Vagina (tissue), 2 donors: ENCODE measurements around the gene CALN1. TPM values are rescaled to one million over a fixed set of nuclear protein-coding genes. Genes with fewer than 3 reads are reported as not detected.
A peak's percentile ranks its signal among the peaks of the same experiment; 100 is the strongest.

ENCODE experiments used
- DNase-seq, 2 donors: peaks; one replicate each; pipeline ENCODE4 v3.0.0-alpha.2; 2017; ENCODE audit errors: extremely low spot score in 2 of 2
- H3K27ac ChIP-seq: fragments of 200-600 bp; sonication (generic); one replicate; pipeline ENCODE4 v1.5.1; 2019
- H3K27me3 ChIP-seq: fragments of 200-600 bp; sonication (generic); one replicate; pipeline ENCODE4 v1.5.1; 2019
- H3K36me3 ChIP-seq, 2 donors: fragments of 200-600 bp; sonication (generic); one replicate each; pipeline ENCODE4 v1.5.1; 2017 to 2019
- H3K4me1 ChIP-seq: fragments of 200-600 bp; sonication (generic); one replicate; pipeline ENCODE4 v1.5.1; 2019
- H3K4me3 ChIP-seq, 2 donors: fragments of 200-600 bp; sonication (generic); 1 replicate in 1 of 2; 2 replicates in 1 of 2; pipeline ENCODE4 v1.5.1; 2016 to 2019
- H3K9me3 ChIP-seq: fragments of 200-600 bp; sonication (generic); one replicate; pipeline ENCODE4 v1.5.1; 2019
- POLR2A ChIP-seq, 2 donors: fragments of 450-650 bp; IDR thresholded peaks; one replicate each; pipeline ENCODE4 v1.6.1; 2017; ENCODE audit warnings: antibody characterized with exemption in 2 of 2, mild to moderate bottlenecking in 2 of 2, moderate library complexity in 2 of 2
- POLR2AphosphoS5 ChIP-seq, 2 donors: sonication (generic); formaldehyde crosslinking; IDR thresholded peaks; one replicate each; pipeline ENCODE4 v1.9.0; 2017; ENCODE audit warnings: antibody characterized with exemption in 2 of 2, mild to moderate bottlenecking in 2 of 2, low read depth in 1 of 2; ENCODE audit not compliant: insufficient read depth in 1 of 2
- intact Hi-C: fragments of 100-400 bp; cut with DNase I; formaldehyde crosslinking; loops from one replicate; pipeline ENCODE4 v1.15.1; 2023
- total RNA-seq: library from RNA; depleted of rRNA; stranded (reverse); fragments of >200 nt; gene quantifications from one replicate; pipeline ENCODE4 v1.2.3, GENCODE V29; 2016
- TF ChIP-seq, protein P1 (sequence below), 3 experiments: fragments of 450-650 bp in 2 of 3; fragments of 200-600 bp in 1 of 3; sonication (generic) in 1 of 3; IDR thresholded peaks; one replicate each; pipeline ENCODE4 v1.5.1; 2017 to 2019; ENCODE audit warnings: antibody characterized with exemption in 3 of 3, mild to moderate bottlenecking in 2 of 3, moderate library complexity in 2 of 3

The CALN1 gene
- total RNA-seq, 1 donor from 2014 or later, result 6.9 TPM

DNA sequence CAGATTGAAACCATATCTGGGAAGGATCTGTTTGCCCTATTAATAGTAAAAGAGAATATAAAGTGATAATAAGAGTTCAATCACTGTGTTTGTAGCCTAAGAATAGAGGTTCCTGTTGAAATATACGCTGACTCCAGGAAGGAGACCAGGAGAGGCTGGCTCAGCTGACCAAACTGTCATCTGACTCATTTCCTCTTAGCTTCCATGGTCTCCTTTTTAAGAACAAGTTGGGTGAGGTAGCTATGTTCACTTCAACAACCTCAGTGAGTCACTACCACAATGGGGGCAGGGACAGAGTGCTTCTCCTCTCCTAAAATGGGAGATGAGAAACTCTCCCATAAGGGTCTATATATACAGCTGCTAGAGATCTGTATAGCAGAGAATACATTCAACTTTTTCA lies 543.3 kb downstream of the CALN1 start:
- no peaks in the 10 kb centered on the region for H3K4me1 ChIP-seq
- H3K4me3 ChIP-seq, result no peak overlapping the region
- H3K9me3 ChIP-seq, result no peaks in the 10 kb centered on the region
- no peaks in the 10 kb centered on the region for H3K27me3 ChIP-seq
- intact Hi-C loops, result no loop called here
- no peaks in the 10 kb centered on the region for H3K36me3 ChIP-seq
- TF ChIP-seq POLR2AphosphoS5 (IDR thresholded peaks at IDR 0.05; ENCODE audit: insufficient read depth in 1 of 2, low read depth in 1 of 2) (peak in 1 of 2 donors; percentile 22), POLR2A (IDR thresholded peaks at IDR 0.05) (no peak)
- TF ChIP-seq, protein P1, sequence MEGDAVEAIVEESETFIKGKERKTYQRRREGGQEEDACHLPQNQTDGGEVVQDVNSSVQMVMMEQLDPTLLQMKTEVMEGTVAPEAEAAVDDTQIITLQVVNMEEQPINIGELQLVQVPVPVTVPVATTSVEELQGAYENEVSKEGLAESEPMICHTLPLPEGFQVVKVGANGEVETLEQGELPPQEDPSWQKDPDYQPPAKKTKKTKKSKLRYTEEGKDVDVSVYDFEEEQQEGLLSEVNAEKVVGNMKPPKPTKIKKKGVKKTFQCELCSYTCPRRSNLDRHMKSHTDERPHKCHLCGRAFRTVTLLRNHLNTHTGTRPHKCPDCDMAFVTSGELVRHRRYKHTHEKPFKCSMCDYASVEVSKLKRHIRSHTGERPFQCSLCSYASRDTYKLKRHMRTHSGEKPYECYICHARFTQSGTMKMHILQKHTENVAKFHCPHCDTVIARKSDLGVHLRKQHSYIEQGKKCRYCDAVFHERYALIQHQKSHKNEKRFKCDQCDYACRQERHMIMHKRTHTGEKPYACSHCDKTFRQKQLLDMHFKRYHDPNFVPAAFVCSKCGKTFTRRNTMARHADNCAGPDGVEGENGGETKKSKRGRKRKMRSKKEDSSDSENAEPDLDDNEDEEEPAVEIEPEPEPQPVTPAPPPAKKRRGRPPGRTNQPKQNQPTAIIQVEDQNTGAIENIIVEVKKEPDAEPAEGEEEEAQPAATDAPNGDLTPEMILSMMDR (IDR thresholded peaks at IDR 0.05), result no peak
- H3K27ac ChIP-seq, result no peak overlapping the region
- no peak for DNase-seq

DNA sequence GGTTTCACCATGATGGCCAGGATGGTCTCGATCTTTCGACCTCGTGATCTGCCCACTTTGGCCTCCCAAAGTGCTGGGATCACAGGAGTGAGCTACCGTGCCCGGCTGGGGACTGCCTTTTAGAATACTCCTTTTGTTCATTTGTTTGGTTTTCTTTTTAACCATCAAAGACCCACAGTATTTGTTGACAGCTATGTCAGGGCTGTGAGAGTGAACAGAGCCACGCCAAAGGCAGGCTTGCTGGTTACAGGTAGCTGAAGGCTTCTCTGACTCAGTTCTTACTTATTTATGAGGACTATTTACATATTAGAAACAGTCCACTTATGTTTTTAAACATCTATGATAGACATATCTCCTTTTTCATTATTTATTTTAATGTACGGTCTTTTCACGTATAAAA lies 544.5 kb downstream of the CALN1 start:
- Histone ChIP-seq H3K4me3 (no peak overlapping the region), H3K9me3 (no peaks in the 10 kb centered on the region), H3K27ac (no peak overlapping the region), H3K27me3 (no peaks in the 10 kb centered on the region), H3K4me1 (no peaks in the 10 kb centered on the region), H3K36me3 (no peaks in the 10 kb centered on the region)
- no peak for TF ChIP-seq POLR2AphosphoS5 (IDR thresholded peaks at IDR 0.05; ENCODE audit: insufficient read depth in 1 of 2, low read depth in 1 of 2)
- TF ChIP-seq, protein P1 (IDR thresholded peaks at IDR 0.05), result no peak
- TF ChIP-seq POLR2A (IDR thresholded peaks at IDR 0.05), result no peak
- DNase-seq, result no peak
- intact Hi-C loops, result no loop called here

DNA sequence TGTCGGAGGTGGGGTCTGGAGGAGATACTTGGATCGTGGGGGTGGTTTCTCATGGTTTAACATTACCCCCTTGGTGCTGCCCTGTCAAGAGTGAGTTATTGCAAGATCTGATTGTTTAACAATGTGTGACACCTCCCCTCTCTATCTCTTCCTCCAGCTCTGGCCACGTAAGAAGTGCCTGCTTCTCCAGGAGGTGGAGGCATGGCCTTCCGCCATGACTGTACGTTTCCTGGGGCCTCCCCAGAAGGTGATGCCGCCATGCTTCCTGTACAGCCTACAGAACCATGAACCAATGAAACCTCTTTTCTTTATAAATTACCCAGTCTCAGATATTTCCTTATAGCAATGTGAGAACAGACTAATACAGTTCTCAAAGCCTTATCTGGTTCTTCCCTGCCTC lies 547.0 kb downstream of the CALN1 start:
- intact Hi-C loops, result no loop called here
- Histone ChIP-seq H3K27me3 (no peaks in the 10 kb centered on the region), H3K36me3 (no peaks in the 10 kb centered on the region), H3K9me3 (no peaks in the 10 kb centered on the region), H3K4me1 (no peaks in the 10 kb centered on the region), H3K4me3 (no peak overlapping the region), H3K27ac (no peak overlapping the region)
- no peak for TF ChIP-seq POLR2A (IDR thresholded peaks at IDR 0.05)
- TF ChIP-seq POLR2AphosphoS5 (IDR thresholded peaks at IDR 0.05; ENCODE audit: insufficient read depth in 1 of 2, low read depth in 1 of 2), result no peak
- TF ChIP-seq, protein P1 (IDR thresholded peaks at IDR 0.05), result no peak
- no peak for DNase-seq

DNA sequence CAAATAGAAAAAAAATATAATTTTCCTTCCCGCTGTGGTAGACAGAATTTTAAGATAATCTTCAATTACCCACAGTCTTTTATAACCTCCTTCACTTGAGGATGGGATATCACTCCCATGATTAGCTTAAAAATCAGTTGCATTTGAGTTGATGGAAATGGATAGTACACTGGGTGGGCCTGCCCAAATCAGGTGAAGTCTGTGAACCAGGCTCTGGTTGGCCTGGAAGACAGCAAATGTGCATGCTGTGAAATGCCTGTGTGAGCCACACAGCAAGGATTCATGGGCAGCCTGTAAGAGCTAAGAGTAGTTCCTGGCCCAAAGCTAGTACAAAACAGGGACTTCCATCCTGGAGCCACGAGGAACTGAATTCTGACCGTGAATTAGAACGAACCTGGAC lies 548.0 kb downstream of the CALN1 start:
- no peak for DNase-seq
- Histone ChIP-seq H3K9me3 (no peaks in the 10 kb centered on the region), H3K4me1 (no peaks in the 10 kb centered on the region), H3K36me3 (no peaks in the 10 kb centered on the region), H3K27ac (no peak overlapping the region), H3K4me3 (no peak overlapping the region), H3K27me3 (no peaks in the 10 kb centered on the region)
- intact Hi-C loops, result no loop called here
- TF ChIP-seq, protein P1 (IDR thresholded peaks at IDR 0.05), result no peak

DNA sequence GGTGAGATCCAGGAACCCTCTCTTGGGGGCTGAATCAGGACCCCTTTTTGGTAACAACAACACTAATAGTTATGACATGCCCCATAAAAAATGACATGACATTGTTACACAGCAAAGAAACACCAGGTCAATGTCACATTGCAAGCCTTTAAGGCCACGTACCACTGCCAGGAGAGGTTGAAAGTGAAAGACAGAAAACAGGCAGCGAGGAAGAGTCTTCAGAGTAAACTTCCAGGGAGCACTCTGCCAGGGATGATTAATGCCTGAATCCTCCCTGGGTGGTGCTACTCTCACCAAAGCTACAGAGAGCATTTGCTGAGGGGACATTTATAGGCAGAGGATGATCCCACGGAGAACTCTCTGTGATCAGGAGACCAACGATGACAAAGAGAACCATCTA lies 551.6 kb downstream of the CALN1 start:
- no peak for TF ChIP-seq POLR2A (IDR thresholded peaks at IDR 0.05)
- TF ChIP-seq, protein P1 (IDR thresholded peaks at IDR 0.05), result no peak
- no peak for TF ChIP-seq POLR2AphosphoS5 (IDR thresholded peaks at IDR 0.05; ENCODE audit: insufficient read depth in 1 of 2, low read depth in 1 of 2)

More for the DNA sequence above, 551.6 kb downstream of the CALN1 start:
- peak overlapping the region; percentile 12 for H3K27ac ChIP-seq
- H3K4me1 ChIP-seq, result peaks cover 2% of the 10 kb centered on the region
- no peaks in the 10 kb centered on the region for H3K9me3 ChIP-seq
- intact Hi-C loops, result no loop called here
- DNase-seq, result no peak
- no peaks in the 10 kb centered on the region for H3K27me3 ChIP-seq
- no peak overlapping the region for H3K4me3 ChIP-seq
- H3K36me3 ChIP-seq, result no peaks in the 10 kb centered on the region
